G401.6 (cell line): ENCODE data around the gene CCDC102A.

ENCODE experiments used
- FAIRE-seq: peaks from 2 replicates; lab custom pipeline; 2012; peaks lifted over from hg19 to GRCh38; lab: Jason Lieb, UNC

CCDC102A gene

GRCh38 chr16:57517397-57518367, 18.7 kb downstream of the CCDC102A start:
- no peak for FAIRE-seq

DNA sequence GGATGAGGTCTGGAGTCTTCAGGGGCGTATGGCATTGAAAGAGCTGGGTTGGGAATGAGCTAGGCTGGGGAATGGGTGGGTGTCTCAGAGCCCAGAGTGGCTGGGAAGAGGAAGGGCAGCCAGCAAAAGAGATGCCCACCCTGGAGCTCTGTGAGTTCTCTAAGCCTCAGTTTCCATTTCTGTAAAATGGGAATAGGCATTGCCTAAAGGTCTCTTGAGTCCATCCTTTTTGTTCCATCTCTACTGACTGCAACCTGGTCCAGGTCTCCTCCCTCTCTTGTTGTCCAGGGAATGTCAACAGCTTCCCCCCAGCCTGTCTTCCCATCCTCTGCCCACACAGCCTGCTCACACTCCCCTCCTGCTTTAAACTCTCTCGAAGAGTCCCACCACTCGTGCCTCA, 19.6 kb downstream of the CCDC102A start:
- no peak for FAIRE-seq

DNA sequence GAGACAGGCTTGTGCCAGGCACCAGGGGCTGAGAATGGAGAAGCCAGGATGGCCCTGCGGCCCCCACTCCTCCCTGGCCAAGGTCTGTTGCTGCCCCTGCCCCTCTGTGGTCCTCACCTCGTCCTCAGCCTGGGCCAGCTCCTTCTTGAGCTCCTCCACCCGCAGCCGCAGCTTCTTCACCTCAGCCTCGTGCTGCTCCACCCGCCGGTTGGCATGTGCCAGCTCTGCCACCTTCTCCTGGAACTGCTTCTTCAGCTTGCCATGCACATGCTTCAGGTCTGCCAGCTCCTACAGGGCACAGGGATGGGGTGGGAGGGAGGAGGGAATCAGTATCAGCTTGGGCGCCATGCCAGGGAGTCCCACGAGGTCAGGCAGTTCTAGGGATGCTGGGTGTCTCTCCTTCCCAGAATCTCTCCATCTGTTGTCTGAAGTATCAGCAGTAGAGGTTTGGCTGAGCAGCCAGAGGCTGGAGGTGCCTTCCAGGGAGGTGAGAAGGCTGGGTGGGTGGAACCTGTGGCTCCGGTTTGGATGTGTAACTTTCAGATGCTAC, 20.1 kb downstream of the CCDC102A start:
- FAIRE-seq, result no peak

GRCh38 chr16:57514791-57515600, 21.4 kb downstream of the CCDC102A start:
- no peak for FAIRE-seq

DNA sequence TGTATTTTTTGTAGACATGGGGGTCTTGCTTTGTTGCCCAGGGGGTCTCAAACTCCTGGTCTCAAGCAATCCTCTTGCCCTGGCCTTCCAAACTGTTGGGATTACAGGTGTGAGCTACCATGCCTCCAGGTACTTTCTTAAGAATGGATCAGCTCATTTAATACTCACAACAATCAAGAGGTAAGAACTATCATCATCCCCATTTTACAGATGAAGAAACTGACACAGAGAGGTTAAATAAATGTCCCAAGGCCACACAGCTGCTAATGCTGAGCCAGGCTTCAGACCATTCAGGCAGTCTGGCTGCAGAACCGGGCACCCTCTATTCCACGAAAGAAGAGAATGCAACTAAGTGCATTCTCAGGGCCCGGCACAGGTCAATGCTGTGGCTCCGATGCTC, 22.0 kb downstream of the CCDC102A start:
- FAIRE-seq, result no peak

DNA sequence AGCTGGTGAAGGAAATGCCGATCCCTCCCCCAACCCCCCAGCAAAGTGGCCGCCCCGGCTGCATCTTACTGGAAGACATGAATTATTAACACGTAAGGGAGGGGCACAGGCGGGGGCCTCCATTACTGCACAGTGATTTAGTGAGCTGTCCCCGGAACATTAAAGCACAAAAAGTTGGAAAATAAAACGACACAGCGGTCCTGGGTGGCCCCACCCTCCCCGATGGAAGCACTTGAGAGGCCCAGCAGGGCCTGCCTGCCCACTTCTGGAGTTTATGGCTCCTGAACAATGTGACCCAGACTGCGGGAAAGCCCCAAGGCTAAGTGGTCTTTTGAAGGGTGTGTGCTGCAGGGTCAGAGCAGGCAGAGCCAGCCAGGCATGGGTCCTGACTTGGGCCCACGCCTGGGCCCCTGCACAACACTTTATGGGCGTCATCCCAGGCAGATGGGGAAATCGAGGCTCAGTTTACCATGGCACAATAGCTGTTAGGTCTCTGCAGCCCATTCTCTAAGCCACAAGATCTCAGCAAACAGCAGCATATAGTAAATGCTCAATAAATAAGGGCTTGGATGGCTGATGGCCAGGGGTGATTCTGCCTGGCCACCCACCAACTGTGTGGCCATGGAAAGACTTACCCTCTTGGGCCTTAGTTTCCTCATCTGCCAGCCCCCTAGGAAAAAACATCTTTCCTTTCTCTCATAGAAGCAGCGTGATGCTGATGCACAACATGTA, 22.8 kb downstream of the CCDC102A start:
- no peak for FAIRE-seq

DNA sequence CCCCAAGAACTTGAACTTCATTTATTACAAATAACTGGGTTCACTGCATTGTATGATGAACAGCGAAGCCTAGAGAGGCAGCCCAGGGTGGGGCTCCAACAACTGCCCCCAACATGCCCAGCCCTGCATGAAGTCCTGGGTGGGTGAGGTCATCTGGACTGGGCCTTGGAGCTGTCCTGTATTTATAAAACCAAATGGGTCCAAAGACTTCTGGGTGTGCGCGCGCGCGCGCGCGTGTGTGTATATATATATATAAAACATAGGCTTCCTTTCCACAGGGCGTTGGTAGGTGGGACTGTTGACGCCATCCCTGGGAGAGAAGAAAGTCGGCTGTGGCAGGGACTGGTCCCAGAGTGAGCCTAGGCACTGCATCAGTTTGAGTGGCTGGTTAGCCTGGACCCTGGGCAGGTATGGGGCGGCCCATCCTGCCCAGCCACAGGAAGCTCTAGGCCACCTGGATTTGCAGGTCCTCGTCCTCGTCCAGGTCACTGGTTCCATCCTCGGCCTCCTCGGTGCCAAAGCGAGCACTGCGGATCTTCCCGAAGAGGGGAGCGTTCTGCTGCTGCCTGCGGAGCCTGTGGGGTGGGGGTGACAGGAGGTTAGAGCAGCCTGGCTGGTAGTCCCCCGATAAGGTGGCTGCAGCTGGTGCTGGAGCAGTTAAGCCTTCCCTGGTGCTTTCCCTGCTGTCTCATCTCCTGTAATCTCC, 23.9 kb downstream of the CCDC102A start:
- no peak for FAIRE-seq

DNA sequence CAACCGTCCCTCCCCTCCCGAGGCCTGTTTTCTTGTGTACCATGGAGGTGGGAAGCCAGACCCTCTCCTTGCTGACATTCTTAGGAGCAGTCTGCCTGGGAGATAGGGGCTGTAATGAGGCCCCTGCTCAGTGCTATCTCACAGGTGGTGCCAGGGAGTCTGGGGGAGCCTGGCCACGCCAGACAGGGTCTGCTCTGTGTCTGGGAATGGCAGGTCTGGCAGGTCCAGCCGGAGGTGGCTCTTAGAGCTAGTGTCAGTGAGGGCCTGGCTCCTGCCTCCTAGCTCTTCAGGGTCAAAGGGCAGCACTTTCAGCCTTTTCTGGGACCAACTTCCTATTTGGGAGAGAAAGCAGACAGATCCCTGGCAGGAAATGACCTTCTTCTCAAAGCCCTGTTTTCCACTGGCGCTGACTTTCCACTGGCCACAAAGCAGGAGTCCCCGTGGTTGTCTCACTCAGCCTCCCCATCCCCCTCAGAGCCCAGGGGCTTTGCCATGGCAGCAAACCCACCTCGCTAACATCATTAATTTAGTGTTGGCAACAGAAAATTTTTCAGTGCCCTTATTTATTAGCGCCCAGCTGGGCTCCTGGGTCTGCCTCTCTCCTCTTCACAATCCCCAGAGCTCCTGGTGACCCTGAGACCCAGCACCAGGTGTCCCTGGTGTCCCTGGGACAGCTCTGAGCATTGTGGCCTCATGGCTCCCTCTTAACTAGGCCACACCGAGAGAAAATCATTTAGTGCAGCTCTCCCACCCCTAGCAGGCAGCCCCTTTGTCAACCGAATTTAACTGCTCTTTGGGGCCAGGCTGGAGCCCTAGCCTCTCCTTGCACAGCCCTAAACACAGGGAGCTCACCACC, 26.1 kb downstream of the CCDC102A start:
- FAIRE-seq, result no peak

GRCh38 chr16:57509231-57509923, 27.0 kb downstream of the CCDC102A start:
- no peak for FAIRE-seq

DNA sequence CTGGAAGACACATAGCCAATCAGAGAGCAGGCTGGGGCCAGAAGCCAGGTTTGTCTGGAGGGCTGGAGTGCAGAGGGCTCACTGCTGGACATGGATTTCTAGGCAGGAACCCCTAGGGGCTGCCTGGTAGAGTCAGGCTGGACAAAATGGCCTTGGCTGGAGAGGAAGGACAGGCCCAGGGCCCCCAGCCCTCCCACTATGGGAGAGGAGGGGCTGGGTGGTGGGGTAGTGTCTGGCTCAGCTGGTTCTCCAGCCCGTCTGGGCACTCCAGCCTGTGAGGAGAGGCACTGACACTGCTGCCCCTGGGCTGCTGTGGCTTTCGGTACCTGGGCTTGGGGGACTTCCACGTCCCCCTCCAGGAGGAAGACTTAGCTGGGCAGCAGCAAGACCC, 28.3 kb downstream of the CCDC102A start:
- no peak for FAIRE-seq

- no peak for FAIRE-seq
Observed at GRCh38 chr16:57507136-57508034, 29.0 kb downstream of the CCDC102A start.

DNA sequence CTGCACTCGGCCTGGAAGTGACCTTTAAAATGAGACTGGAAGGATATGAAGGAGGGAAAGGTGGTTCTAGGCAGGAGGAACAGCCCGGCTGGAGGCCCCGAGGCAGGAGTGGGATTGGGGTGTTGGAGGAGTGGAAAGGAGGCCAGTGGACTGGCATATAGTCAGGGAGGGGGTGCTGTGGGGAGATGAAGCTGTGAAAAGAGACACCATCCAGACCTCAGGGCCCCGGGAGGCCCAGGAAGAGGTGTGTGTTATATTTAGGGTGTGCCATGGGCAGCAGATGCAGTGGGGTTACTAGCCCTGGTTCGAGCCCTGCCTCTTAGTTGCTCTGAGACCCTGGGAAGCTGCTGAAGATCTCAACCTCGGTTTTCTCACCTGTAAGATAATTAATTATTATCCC, 31.2 kb downstream of the CCDC102A start:
- FAIRE-seq, result no peak

DNA sequence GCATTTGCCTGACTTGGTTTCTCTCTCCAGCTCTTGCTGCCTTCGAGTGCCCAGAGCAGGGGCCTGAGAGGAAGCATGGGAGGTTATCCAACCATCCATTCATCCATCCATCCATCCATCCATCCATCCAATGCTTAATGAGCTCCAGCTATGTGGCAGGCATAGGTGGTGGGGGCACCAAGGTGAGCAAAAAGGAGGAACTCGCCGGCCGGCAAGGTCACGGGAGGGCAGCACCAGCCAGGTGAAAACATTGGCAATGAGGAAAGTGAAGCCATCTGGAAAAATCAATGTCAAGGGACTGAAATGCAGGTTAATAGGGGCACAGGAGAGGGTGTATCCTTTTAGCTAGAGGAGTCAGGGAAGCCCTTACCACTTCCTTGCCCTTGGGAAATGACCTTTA, 31.9 kb downstream of the CCDC102A start:
- FAIRE-seq, result no peak

DNA sequence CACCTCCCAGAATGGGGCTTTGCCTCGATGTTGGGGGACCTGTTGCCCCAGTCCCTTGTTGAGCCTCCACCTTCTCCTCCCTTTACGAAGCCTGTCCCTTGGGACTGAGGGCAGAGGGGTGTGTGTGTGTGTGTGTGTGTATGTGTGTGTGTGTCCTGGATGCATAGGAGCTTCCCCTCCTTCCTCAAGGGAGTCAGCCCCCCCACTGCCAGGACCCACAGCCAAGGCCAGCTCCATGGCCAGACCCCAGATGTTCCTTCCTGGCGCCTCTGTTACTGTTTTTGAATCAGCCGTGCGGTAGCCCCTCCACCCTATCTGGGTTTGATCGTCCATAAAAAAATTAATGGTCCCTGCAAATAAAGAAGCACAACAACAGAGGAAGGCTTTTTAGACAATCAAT, 32.4 kb downstream of the CCDC102A start:
- FAIRE-seq, result no peak

- FAIRE-seq, result no peak
Observed at GRCh38 chr16:57503366-57503765, 33.0 kb downstream of the CCDC102A start.

DNA sequence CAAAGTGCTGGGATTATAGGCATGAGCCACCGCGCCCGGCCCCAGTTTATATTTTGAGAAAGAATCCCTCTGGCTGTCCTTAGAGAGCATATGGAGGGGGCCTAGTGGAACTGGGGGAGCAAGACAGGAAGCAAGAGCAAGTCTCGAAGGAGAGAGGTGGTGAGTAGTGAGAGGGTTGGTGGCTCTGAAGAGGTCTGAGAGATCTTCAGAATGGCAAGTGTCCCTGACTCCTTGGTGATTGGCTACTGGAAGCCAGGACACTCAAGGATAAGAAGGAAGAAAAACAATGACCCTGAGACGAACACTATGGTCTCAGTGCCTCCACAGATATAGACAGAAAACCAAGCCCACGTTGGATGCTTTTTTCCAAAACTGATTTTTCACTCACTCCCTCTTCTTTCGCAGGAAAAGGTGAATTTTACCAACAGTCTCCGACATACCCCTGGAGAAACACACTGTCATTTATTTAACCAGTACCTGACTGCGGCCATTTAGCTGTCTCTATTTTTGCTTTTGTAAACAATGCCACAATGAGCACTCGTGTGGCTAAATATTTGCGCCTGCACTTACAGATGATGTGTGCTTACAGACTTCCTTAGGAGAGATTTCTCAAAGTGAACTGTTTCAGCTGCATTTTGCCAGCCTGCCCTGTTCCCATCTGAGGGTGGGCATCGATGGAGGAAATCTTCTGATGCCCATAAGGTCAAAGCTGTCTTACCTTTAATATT, 34.2 kb downstream of the CCDC102A start:
- no peak for FAIRE-seq

GRCh38 chr16:57501492-57501891, 34.9 kb downstream of the CCDC102A start:
- FAIRE-seq, result no peak

DNA sequence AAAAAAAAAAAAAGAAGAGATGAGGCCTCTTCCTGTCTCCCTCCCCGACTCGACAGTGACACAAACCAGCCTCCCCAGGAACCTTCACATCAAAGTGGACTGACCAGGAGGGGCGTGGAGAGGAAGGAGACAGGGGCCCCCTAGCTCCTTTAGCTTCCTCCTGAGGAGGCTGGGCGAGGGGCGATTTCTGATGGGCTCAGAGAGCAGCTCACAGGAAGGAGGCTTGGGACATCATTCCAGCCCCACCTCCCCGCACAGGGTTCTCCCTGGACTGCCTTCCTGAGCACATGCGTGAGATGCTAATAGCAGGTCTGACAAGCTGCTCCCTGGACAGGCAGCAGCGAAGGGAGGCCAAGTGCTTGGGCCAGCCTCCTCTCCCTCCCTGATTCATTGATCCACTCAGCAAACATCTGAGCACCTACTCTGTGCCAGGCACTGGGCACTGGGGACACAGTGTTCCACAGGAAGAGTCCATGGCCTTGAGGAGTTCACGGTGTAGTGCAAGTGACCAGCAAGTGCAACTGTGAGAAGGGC, 35.7 kb downstream of the CCDC102A start:
- no peak for FAIRE-seq
